ENCODE data around the gene TRIML2.

TRIML2 gene

GRCh38 chr4:188109157-188109755 lies at the start of gene TRIML2:
TSS of gene TRIML2 (minus strand) at chr4:188109603. CDS start at chr4:188105368, 4,235 bp downstream.
- DNase-seq (ENCODE audit: low spot score): no peak

- no peak for DNase-seq (ENCODE audit: low spot score)
These were observed 48.9 kb upstream of the TRIML2 start for GRCh38 chr4:188158336-188158735.

GRCh38 chr4:188154668-188155405 lies 45.4 kb upstream of the TRIML2 start:
- no peak for DNase-seq (ENCODE audit: low spot score)

- no peak for DNase-seq (ENCODE audit: low spot score)
These were observed 38.4 kb upstream of the TRIML2 start for GRCh38 chr4:188147776-188148175.

GRCh38 chr4:188147176-188147575 lies 37.8 kb upstream of the TRIML2 start:
- DNase-seq (ENCODE audit: low spot score): no peak

- no peak for DNase-seq (ENCODE audit: low spot score)
These were observed 37.2 kb upstream of the TRIML2 start for GRCh38 chr4:188146618-188147017.

GRCh38 chr4:188145601-188146000 lies 36.2 kb upstream of the TRIML2 start:
- DNase-seq (ENCODE audit: low spot score): no peak

- DNase-seq (ENCODE audit: low spot score): no peak
These were observed 34.3 kb upstream of the TRIML2 start for GRCh38 chr4:188143731-188144130.

- DNase-seq (ENCODE audit: low spot score): no peak
These were observed 30.3 kb upstream of the TRIML2 start for GRCh38 chr4:188139671-188140070.

GRCh38 chr4:188139141-188139540 lies 29.7 kb upstream of the TRIML2 start, which contains the start of gene TRIML1:
TSS of gene TRIML1 (plus strand) at chr4:188139441. CDS start at chr4:188139559, 118 bp downstream.
- no peak for DNase-seq (ENCODE audit: low spot score)

GRCh38 chr4:188138227-188138626 lies 28.8 kb upstream of the TRIML2 start:
- DNase-seq (ENCODE audit: low spot score): no peak

- DNase-seq (ENCODE audit: low spot score): no peak
These were observed 22.8 kb upstream of the TRIML2 start for GRCh38 chr4:188132232-188132631.

- DNase-seq (ENCODE audit: low spot score): no peak
These were observed 21.0 kb upstream of the TRIML2 start for GRCh38 chr4:188130355-188130754.

GRCh38 chr4:188127214-188127874 lies 17.9 kb upstream of the TRIML2 start:
- DNase-seq (ENCODE audit: low spot score): no peak

GRCh38 chr4:188121530-188121929 lies 12.1 kb upstream of the TRIML2 start:
- DNase-seq (ENCODE audit: low spot score): no peak

GRCh38 chr4:188117631-188118324 lies 8.4 kb upstream of the TRIML2 start:
- DNase-seq (ENCODE audit: low spot score): no peak

GRCh38 chr4:188113156-188113555 lies 3.8 kb upstream of the TRIML2 start:
- no peak for DNase-seq (ENCODE audit: low spot score)

- DNase-seq (ENCODE audit: low spot score): no peak
These were observed 2.6 kb upstream of the TRIML2 start for GRCh38 chr4:188111955-188112354.

- no peak for DNase-seq (ENCODE audit: low spot score)
These were observed 1.5 kb upstream of the TRIML2 start for GRCh38 chr4:188110741-188111471.

- no peak for DNase-seq (ENCODE audit: low spot score)
These were observed 633 bp upstream of the TRIML2 start for GRCh38 chr4:188110036-188110435.

GRCh38 chr4:188107931-188108843 lies 1.2 kb downstream of the TRIML2 start:
- no peak for DNase-seq (ENCODE audit: low spot score)

All from cerebellar cortex (tissue), 1 donor.